Stomach (tissue), 9 donors: ENCODE data around the gene ASTN2. TPM values are rescaled to one million over a fixed set of nuclear protein-coding genes. Genes with fewer than 3 reads are reported as not detected.

Source experiments
- DNase-seq, 2 donors: peaks; one replicate each; pipeline versions ENCODE4 v3.0.0 to v3.0.0-alpha.2; 2013 to 2019
- H3K27ac ChIP-seq, 5 donors: fragments of 200-600 bp in 4 of 5; sonication (generic) in 4 of 5; one replicate each; pipeline ENCODE4 v1.5.1; 2013 to 2019; ENCODE audit warnings: mild to moderate bottlenecking in 1 of 5, moderate library complexity in 1 of 5
- H3K27me3 ChIP-seq, 3 donors: fragments of 200-600 bp; sonication (generic); one replicate each; pipeline ENCODE4 v1.5.1; 2017 to 2019; ENCODE audit warnings: mixed run types in 1 of 3
- H3K36me3 ChIP-seq, 4 donors: fragments of 200-600 bp; sonication (generic); 1 replicate in 3 of 4; 2 replicates in 1 of 4; pipeline ENCODE4 v1.5.1; 2016 to 2019
- H3K4me1 ChIP-seq, 4 donors: fragments of 200-600 bp; sonication (generic); one replicate each; pipeline ENCODE4 v1.5.1; 2016 to 2019
- H3K4me3 ChIP-seq, 4 donors: fragments of 200-600 bp; sonication (generic) in 3 of 4; one replicate each; pipeline ENCODE4 v1.5.1; 2016 to 2019; ENCODE audit warnings: mild to moderate bottlenecking in 1 of 4
- H3K9me3 ChIP-seq, 4 donors: fragments of 200-600 bp; sonication (generic); one replicate each; pipeline ENCODE4 v1.5.1; 2016 to 2019
- EP300 ChIP-seq: sonication (generic); formaldehyde crosslinking; IDR thresholded peaks from one replicate; pipeline ENCODE4 v1.6.1; 2017; ENCODE audit warnings: antibody characterized with exemption
- POLR2A ChIP-seq, 4 donors: fragments of 450-650 bp; IDR thresholded peaks; one replicate each; pipeline ENCODE4 v1.6.1; 2016; ENCODE audit warnings: antibody characterized with exemption in 4 of 4, control low read depth in 2 of 4, mild to moderate bottlenecking in 1 of 4, moderate library complexity in 1 of 4
- POLR2AphosphoS5 ChIP-seq, 3 donors: sonication (generic); formaldehyde crosslinking; IDR thresholded peaks; one replicate each; pipeline ENCODE4 v1.6.1; 2016; ENCODE audit warnings: antibody characterized with exemption in 3 of 3
- WGBS, 5 donors: extraction: QIAGEN DNeasy Blood & Tissue Kit in 3 of 5; methylation state at CpG; one replicate each; pipeline versions ENCODE4 v1.1.5 to v1.1.7; 2013 to 2018; 5-methylcytosine and 5-hydroxymethylcytosine counted together
- intact Hi-C: fragments of 100-400 bp; cut with DNase I; formaldehyde crosslinking; loops from one replicate; pipeline ENCODE4 v1.15.1; 2023; ENCODE audit warnings: low total_unique reads
- polyA plus RNA-seq, 3 donors: library from polyadenylated mRNA; stranded (reverse); fragments of 200-250 nt; gene quantifications; one replicate each; pipeline ENCODE4 v1.2.3, GENCODE V29; 2013
- total RNA-seq, 5 donors: library from RNA; depleted of rRNA; stranded (reverse); fragments of >200 nt; gene quantifications; one replicate each; pipeline versions ENCODE4 v1.1.0 to v1.2.3, GENCODE V29; 2014 to 2016
- TF ChIP-seq, protein P1 (sequence below), 7 experiments: fragments of 450-650 bp in 4 of 7; fragments of 200-600 bp in 3 of 7; sonication (generic) in 3 of 7; IDR thresholded peaks; one replicate each; pipeline ENCODE4 v1.5.1; 2016 to 2019; ENCODE audit warnings: antibody characterized with exemption in 7 of 7, control low read depth in 2 of 7, mild to moderate bottlenecking in 1 of 7
- donor health status: healthy with polysubstance abuse.
- donor health status: Bipolar disorder and iron deficiency.
- donor health status: healthy.

The ASTN2 gene
- total and polyA plus RNA-seq, 8 donors, result 2.1 to 22.3 (median 4.2) TPM; not detected in 1

DNA sequence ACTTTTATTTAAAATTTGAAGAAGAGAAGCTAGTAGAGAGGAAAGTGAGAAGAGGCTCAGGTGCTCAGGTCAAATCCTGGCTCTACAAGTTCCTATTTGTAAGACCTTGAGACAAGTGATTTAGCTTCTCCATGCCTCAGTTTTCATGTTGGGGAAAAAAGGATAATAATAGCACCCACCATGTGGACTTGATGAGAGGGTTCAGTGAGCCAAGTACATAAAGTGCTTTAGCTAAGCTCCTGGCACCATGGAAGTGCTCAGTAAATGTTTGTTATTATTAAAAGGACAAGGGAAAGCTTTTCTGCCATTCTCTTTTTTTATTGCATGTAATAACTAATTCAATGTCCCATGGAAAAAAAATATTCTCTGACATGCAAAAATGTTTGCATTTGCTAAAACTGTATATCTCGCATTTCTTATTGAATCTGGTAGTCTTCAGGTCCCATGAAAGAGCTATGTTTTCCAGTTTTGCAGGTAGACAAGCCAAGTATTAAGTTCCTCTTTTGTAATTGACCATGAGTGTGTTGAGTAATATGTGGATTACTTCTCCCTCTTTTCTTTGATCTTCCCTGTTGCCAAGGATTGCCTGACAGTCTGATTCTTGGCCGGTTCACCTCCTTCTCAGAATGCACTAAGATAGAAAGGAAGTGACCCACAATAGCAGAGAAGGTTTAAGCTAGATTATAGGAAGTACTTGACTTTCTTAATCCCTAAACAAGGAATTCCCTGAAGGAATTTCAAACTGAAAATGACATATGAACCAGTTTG lies 773.4 kb downstream of the ASTN2 start:
- intact Hi-C loops, result loop anchor here (10.0 kb wide), 1 partner anchor 1047 kb away; no protein-coding TSS in a partner anchor
- TF ChIP-seq POLR2AphosphoS5 (IDR thresholded peaks at IDR 0.05), result no peak
- no peak for TF ChIP-seq EP300
- WGBS, 5 donors, result 75 to 84% (median 81%) methylated on average over 2 of the region's 2 CpGs
- Histone ChIP-seq H3K27ac (no peak overlapping the region), H3K27me3 (no peaks in the 10 kb centered on the region), H3K36me3 (no peaks in the 10 kb centered on the region), H3K4me3 (no peak overlapping the region), H3K9me3 (no peaks in the 10 kb centered on the region), H3K4me1 (peaks cover 0 to 5% (median 0%) of the 10 kb centered on the region in 4 donors)
- DNase-seq, result no peak

DNA sequence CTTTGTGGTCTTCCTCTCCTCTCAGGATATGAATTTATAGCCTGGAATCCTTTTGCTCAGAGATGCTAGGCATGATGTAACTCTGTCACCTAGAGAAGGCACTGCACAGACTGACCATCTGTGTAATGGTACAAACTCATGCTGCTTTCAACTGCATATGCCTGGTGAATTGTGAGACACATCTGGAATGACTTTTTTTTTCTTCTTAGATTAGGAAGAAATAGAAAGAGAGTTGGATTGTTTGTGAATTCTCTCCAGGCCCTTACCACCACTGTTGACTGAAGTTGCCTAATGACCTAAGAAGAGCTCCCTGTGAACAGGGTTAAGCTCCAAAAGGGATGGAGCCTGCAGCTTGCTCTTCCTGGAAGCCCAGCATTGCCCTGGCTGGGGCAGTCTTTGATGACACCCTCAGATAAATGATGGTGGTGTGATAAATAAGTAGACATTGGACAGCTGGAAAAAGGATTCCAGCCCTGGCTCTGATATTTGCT lies 775.6 kb downstream of the ASTN2 start:
- no peaks in the 10 kb centered on the region for H3K27me3 ChIP-seq
- no peaks in the 10 kb centered on the region for H3K9me3 ChIP-seq
- no peak overlapping the region for H3K4me3 ChIP-seq
- H3K27ac ChIP-seq, result no peak overlapping the region
- intact Hi-C loops, result no loop called here
- peaks cover 0 to 5% (median 0%) of the 10 kb centered on the region in 4 donors for H3K4me1 ChIP-seq
- H3K36me3 ChIP-seq, result no peaks in the 10 kb centered on the region
- TF ChIP-seq, protein P1, sequence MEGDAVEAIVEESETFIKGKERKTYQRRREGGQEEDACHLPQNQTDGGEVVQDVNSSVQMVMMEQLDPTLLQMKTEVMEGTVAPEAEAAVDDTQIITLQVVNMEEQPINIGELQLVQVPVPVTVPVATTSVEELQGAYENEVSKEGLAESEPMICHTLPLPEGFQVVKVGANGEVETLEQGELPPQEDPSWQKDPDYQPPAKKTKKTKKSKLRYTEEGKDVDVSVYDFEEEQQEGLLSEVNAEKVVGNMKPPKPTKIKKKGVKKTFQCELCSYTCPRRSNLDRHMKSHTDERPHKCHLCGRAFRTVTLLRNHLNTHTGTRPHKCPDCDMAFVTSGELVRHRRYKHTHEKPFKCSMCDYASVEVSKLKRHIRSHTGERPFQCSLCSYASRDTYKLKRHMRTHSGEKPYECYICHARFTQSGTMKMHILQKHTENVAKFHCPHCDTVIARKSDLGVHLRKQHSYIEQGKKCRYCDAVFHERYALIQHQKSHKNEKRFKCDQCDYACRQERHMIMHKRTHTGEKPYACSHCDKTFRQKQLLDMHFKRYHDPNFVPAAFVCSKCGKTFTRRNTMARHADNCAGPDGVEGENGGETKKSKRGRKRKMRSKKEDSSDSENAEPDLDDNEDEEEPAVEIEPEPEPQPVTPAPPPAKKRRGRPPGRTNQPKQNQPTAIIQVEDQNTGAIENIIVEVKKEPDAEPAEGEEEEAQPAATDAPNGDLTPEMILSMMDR (IDR thresholded peaks at IDR 0.05), result no peak
- TF ChIP-seq POLR2A (IDR thresholded peaks at IDR 0.05) (no peak), POLR2AphosphoS5 (IDR thresholded peaks at IDR 0.05) (no peak), EP300 (no peak)
- DNase-seq, result no peak

DNA sequence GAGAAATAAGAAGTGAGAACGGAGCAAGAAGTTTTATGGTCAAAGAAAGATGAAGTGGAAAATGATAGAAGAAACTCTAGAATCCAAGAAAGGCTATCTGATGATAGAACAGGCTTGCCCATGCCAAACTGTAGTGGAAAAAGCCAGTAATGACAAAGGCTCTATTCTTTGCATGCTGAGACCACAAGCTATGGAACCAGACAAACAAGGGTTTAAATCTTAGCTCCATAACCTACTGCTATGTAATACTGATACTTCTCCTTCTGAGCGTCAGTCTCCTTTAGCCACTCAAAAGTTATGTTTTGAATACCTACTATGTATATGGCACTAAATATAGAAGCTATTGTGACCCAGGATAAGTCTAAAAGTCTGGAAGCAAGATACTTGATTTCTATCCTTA lies 778.9 kb downstream of the ASTN2 start:
- Histone ChIP-seq H3K9me3 (no peaks in the 10 kb centered on the region), H3K36me3 (no peaks in the 10 kb centered on the region), H3K4me1 (peaks cover 0 to 5% (median 0%) of the 10 kb centered on the region in 4 donors), H3K27me3 (no peaks in the 10 kb centered on the region), H3K27ac (no peak overlapping the region), H3K4me3 (no peak overlapping the region)
- WGBS, 5 donors, result 85 to 92% (median 90%) methylated on average over 2 of the region's 2 CpGs
- TF ChIP-seq EP300, result no peak
- no peak for TF ChIP-seq POLR2AphosphoS5 (IDR thresholded peaks at IDR 0.05)
- TF ChIP-seq POLR2A (IDR thresholded peaks at IDR 0.05), result no peak
- TF ChIP-seq, protein P1 (IDR thresholded peaks at IDR 0.05), result no peak
- no peak for DNase-seq
- intact Hi-C loops, result no loop called here

DNA sequence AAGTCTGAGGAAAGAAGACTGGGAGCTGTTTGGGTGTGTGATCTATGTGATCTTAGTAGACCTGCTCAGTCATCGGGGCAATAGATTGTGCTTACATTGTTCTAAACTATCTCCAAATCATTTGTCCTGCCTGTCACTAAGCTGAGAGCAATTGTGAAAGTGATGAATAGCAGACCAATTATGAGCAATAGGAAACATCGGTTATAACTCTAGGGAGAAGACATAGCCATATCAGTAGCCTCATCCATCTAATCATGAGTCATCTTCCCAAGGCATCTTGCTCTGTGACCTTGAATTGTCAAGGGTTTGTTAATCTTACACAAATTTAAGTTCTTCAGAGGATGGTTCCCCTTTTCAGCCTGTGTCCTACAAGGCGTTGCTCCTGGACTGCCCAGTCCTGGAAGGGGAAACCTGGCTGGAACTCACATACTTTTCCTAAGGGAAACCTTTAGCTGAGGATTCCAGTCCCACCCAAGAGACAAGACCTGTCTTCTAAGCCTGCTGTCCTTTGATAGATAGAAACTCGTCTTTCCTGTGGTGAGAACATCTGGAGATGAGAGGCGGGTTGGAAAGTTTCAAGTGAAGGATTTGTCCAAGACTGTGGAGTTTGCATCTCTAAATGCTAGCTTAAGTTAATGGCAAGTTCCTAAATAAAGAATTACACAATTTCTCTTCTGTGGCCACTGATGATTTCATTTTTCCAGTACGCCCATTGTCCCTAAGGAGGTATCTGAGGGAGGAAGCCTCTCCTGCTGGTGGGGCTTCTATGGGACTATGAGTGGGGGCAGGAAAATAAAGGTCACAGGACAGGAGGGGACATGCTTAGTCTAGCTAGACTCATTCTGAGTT lies 781.6 kb downstream of the ASTN2 start:
- intact Hi-C loops, result no loop called here
- H3K27ac ChIP-seq, result peak overlapping the region in 1 of 5 donors; percentile 18
- no peaks in the 10 kb centered on the region for H3K27me3 ChIP-seq
- no peaks in the 10 kb centered on the region for H3K36me3 ChIP-seq
- H3K9me3 ChIP-seq, result no peaks in the 10 kb centered on the region
- 83 to 90% (median 87%) methylated on average over 6 of the region's 6 CpGs for WGBS, 5 donors
- no peak overlapping the region for H3K4me3 ChIP-seq
- no peak for DNase-seq
- TF ChIP-seq POLR2AphosphoS5 (IDR thresholded peaks at IDR 0.05), result no peak
- TF ChIP-seq EP300, result no peak
- no peak for TF ChIP-seq POLR2A (IDR thresholded peaks at IDR 0.05)
- TF ChIP-seq, protein P1 (IDR thresholded peaks at IDR 0.05), result no peak
- no peaks in the 10 kb centered on the region for H3K4me1 ChIP-seq
